Measurements from ENCODE around the gene NDC80.

The NDC80 gene

DNA sequence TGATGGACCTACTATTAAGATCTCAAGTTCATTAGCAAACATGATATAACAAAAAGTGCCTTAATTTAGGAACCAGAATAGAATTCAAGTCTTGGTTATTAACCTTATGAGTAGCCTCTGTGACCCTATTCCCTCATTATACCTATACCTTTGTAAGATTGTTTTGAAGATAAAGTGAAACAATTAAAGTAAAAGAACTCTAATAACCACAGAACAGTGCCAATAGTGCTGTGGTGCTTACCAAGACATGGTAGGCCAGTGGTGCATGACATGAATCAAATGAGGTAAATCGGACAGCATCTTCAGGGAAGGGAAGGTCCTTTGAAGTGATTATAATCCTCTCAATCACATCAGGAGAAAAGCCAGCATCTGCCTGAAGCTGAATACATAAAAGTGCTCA lies 36.5 kb upstream of the NDC80 start:
- H3K4me3 ChIP-seq (ENCODE audit: low read length) = no peak overlapping the region
- TF ChIP-seq, protein P1, sequence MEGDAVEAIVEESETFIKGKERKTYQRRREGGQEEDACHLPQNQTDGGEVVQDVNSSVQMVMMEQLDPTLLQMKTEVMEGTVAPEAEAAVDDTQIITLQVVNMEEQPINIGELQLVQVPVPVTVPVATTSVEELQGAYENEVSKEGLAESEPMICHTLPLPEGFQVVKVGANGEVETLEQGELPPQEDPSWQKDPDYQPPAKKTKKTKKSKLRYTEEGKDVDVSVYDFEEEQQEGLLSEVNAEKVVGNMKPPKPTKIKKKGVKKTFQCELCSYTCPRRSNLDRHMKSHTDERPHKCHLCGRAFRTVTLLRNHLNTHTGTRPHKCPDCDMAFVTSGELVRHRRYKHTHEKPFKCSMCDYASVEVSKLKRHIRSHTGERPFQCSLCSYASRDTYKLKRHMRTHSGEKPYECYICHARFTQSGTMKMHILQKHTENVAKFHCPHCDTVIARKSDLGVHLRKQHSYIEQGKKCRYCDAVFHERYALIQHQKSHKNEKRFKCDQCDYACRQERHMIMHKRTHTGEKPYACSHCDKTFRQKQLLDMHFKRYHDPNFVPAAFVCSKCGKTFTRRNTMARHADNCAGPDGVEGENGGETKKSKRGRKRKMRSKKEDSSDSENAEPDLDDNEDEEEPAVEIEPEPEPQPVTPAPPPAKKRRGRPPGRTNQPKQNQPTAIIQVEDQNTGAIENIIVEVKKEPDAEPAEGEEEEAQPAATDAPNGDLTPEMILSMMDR (conservative IDR thresholded peaks at IDR 0.05; ENCODE audit: low read depth, low read length) = no peak
- no peak for DNase-seq (ENCODE audit: low read depth)

DNA sequence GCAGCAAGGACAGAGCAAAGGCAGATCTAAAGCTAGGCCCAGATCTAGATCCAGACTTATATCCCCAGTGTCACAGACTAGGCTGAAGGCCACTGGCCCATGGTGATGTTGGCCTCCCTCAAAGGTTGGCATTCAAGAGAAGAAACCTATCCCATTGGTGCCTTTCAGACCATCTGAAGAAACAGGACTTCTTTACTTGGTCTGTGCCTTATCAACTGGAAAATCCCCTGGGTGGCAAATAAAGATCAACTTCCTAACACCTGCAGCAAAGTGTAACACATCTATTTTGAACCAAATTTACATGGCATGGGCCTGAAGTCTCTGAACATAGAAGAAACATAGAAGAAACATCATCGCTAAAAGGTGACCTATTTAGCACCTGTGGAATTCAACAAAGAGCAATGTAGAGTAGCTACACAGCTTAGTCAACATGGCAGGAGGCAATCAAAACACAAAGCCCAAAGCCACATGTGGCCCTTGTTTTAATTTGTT lies 35.9 kb upstream of the NDC80 start:
- no peak overlapping the region for H3K4me3 ChIP-seq (ENCODE audit: low read length)
- DNase-seq (ENCODE audit: low read depth) = no peak
- TF ChIP-seq, protein P1 (conservative IDR thresholded peaks at IDR 0.05; ENCODE audit: low read depth, low read length) = no peak

GRCh38 chr18:2536063-2536462 lies 35.3 kb upstream of the NDC80 start:
- TF ChIP-seq, protein P1 (conservative IDR thresholded peaks at IDR 0.05; ENCODE audit: low read depth, low read length) = no peak
- DNase-seq (ENCODE audit: low read depth) = peak; percentile 68
- no peak overlapping the region for H3K4me3 ChIP-seq (ENCODE audit: low read length)

DNA sequence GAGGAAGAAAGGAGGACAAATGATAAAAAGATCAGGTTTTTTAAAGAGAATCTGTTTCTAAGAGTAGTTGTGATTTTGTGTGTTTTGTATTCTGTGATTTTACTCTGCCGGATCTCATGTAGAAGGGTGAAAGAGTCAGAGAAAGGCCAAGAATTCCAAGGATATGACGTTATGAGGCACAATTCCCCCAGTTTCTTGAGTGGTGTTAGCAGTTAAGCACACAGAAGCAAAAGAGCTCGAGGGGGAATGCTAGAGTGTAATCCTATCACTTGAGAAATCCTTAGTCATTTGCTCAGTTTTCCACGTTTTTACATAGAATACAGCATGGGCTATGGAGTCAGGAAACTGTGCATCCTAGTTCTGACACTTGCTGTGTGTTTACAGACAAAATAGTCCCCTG lies 34.9 kb upstream of the NDC80 start:
- H3K4me3 ChIP-seq (ENCODE audit: low read length) = no peak overlapping the region
- TF ChIP-seq, protein P1 (conservative IDR thresholded peaks at IDR 0.05; ENCODE audit: low read depth, low read length) = no peak
- DNase-seq (ENCODE audit: low read depth) = peak; percentile 86

GRCh38 chr18:2537296-2537695 lies 34.1 kb upstream of the NDC80 start:
- TF ChIP-seq, protein P1 (conservative IDR thresholded peaks at IDR 0.05; ENCODE audit: low read depth, low read length) = no peak
- no peak for DNase-seq (ENCODE audit: low read depth)
- H3K4me3 ChIP-seq (ENCODE audit: low read length) = no peak overlapping the region

- H3K4me3 ChIP-seq (ENCODE audit: low read length) = no peak overlapping the region
- no peak for DNase-seq (ENCODE audit: low read depth)
- TF ChIP-seq, protein P1 (conservative IDR thresholded peaks at IDR 0.05; ENCODE audit: low read depth, low read length) = no peak
Measured at GRCh38 chr18:2538236-2538635, 33.1 kb upstream of the NDC80 start.

- TF ChIP-seq, protein P1 (conservative IDR thresholded peaks at IDR 0.05; ENCODE audit: low read depth, low read length) = no peak
- no peak for DNase-seq (ENCODE audit: low read depth)
- no peak overlapping the region for H3K4me3 ChIP-seq (ENCODE audit: low read length)
Measured at GRCh38 chr18:2538844-2539243, 32.5 kb upstream of the NDC80 start.

All from retinal pigment epithelial cell (primary cell).